GM19238 (cell line): ENCODE results near the gene LLGL2.

Experiments used
- DNase-seq: peaks from one replicate; pipeline ENCODE4 v3.0.0; 2011; ENCODE audit warnings: low spot score; ENCODE audit not compliant: insufficient read length

LLGL2 gene

DNA sequence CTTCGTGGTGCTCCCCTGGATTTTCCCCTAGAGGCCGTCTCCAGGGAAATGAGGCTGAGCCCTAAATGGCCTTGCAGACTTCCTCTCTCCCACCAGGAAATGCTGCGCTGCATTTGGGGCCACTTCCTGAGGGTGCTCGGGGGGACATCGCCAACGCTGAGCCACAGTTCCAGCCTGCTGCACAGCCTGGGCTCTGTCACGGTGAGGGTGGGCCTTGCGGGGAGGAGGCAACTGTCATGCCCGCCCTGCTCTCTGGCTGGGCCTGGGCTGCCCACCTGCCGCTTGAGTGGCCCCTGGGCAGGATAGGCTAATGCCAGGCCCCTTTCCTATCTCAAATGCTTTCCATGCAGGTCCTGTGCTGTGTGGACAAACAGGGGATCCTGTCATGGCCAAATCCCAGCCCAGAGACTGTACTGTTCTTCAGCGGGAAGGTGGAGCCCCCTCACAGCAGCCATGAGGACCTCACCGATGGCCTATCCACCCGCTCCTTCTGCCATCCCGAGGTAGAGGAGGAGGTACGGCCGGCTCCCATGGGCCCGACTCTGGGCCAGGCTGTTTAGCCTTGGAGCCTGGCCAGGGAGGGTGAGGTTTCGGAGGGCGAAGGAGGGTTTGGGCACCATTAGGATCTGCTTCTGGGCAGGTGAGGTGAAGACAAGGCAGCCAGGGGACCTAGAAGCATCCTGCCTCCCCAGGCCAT lies 34.4 kb upstream of the LLGL2 start:
- DNase-seq: no peak

GRCh38 chr17:75491680-75492079 lies 33.8 kb upstream of the LLGL2 start:
- no peak for DNase-seq

DNA sequence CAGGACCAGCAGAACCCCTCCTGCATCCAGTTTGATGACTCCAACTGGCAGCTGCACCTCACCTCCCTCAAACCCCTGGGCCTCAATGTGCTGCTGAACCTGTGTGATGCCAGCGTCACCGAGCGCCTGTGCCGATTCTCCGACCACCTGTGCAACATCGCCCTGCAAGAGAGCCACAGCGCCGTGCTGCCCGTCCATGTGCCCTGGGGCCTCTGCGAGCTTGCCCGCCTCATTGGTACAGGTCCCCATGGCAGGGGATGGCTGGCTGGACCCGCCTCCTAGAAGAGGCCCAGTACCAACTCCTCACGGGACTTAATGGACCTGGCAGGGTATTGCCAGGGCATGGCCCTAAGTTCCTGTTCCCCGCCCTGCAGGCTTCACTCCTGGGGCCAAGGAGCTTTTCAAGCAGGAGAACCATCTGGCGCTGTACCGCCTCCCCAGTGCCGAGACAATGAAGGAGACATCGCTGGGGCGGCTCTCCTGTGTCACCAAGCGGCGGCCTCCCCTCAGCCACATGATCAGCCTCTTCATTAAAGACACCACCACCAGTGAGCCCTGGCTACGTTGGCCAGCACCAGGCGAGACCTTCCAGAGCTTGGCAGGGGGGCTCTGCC lies 32.8 kb upstream of the LLGL2 start:
- DNase-seq: no peak

DNA sequence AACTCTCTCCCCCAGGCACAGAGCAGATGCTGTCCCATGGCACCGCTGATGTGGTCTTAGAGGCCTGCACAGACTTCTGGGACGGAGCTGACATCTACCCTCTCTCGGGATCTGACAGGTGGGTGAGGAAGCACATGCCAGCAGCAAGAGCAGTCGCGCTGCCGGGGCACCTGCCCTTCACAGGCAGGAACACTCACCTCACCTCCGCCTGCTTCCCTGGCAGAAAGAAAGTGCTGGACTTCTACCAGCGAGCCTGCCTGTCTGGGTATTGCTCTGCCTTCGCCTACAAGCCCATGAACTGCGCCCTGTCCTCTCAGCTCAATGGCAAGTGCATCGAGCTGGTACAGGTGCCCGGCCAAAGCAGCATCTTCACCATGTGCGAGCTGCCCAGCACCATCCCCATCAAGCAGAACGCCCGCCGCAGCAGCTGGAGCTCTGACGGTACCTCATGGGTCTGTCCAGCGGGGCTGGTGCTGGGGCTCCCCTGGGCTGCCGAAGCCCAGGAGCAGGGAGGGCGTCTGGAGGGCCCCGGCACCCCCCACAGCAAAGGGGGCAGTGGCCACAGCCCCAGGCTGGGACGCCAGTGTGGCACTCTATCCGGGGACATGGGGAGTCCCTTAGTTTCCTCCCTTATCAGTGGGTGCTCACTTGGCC lies 31.9 kb upstream of the LLGL2 start:
- no peak for DNase-seq

DNA sequence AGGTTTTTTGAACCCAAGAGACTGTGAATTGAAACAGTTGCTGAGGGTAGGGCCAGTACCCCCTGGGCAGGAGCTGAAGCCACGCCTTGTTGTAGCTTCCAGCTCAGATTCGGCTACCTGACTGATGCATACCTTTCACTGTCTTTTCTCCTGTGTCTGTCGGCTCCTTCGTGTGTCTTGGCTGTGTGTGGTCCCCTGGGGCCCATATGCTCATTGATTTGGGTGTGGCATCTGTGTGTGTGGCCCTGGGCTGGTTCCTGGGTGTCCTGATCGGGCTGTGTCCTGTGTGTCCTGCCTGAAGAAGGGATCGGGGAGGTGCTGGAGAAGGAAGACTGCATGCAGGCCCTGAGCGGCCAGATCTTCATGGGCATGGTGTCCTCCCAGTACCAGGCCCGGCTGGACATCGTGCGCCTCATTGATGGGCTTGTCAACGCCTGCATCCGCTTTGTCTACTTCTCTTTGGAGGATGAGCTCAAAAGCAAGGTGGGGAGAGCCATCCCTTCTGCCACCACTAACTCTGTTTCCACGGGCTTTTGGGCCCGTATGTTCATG lies 31.1 kb upstream of the LLGL2 start:
- no peak for DNase-seq

- DNase-seq: no peak
Measured at GRCh38 chr17:75496005-75496404, 29.5 kb upstream of the LLGL2 start.

DNA sequence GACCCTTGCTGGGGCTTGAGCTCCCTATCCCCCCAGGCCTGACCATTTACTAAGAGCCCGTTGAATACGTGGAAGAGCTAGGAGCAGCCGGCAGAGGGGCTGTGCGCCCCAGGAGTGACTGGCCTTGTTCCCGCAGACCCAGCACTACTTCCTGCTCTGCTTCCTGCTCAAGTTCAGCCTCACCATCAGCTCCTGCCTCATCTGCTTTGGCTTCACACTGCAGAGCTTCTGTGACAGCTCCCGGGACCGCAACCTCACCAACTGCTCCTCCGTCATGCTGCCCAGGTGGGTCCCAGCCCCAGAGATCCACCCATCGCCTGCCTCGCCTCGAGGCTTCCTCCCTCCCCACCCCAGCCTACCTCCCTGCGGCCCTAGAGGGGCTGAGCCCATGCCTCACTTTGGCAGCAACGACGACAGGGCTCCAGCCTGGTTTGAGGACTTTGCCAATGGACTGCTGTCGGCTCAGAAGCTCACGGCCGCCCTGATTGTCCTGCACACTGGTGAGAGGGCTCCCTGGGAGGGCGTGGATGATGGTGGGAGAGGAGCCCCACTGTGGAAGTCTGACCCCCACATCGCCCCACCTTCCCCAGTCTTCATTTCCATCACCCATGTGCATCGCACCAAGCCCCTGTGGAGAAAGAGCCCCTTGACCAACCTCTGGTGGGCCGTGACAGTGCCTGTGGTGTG lies 27.3 kb upstream of the LLGL2 start:
- no peak for DNase-seq

GRCh38 chr17:75498726-75499213 lies 26.7 kb upstream of the LLGL2 start:
- DNase-seq: no peak

- no peak for DNase-seq
Measured at GRCh38 chr17:75499313-75500022, 26.0 kb upstream of the LLGL2 start.

GRCh38 chr17:75500419-75501216 lies 24.9 kb upstream of the LLGL2 start:
- DNase-seq: no peak

DNA sequence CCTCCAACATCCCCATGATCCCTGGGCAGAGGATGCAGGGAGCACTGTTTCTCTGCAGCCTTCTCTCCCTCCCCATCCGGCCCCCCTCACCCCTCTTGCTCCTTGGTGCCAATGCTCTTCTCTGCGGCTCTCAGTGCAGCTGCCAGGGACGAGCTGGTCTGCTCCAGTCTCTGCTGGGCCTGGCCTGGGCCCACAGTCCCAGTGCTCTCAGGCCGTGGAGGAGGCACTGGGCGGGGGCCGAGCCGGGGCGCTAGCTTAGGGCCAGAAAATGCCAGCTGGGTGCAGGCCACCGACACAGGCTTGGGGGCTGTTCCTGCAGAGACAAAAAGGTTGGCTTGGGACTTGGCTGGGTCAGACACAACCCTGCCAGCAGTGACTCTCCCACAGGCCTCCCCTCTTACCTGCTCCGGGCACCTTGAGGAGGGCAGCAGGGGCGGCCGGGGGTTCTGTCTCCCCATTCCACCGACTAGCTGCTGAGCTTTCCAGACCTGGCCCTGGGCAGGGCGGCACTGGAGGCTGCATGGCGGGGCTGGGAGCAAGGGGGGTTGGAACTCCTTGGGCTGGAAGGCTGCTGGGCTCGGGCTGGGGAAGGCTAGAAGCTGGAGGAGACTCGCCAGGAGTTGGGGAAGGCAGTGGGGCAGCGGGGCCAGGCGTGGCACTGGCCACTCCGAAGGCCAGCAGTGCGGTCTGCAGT lies 24.0 kb upstream of the LLGL2 start:
- no peak for DNase-seq

DNA sequence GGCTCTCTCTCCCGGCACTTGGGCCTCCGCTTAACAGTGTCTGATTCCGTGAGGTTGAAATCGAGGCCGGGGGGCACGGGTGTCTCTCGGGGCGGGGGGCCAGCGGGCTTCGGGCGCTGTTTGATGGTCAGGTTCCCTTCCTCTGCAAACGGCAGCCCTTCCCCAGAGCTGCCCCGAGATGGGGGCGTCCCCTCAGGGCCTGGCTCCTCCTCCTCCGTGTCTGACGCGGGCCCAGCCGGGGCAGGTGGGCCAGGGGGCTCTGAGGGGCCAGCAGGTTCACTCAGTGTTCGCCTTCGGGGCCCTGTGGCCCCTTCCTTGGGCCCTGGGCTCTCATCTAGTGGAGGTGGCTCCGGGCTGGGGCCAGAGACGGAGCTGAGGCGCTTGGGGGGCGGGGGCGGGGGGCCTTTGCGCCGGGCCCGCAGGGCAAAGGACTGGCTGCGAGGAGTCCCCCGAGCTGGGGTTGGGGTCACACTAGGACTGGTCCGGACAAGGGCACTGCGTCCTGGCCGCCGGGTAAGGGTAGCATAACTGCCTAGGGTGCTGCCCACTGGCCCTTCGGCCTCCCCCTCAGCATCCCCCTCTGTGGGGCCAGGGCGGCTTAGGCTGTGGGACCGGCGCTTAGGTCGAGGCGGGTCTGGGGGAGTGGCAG lies 23.3 kb upstream of the LLGL2 start:
- no peak for DNase-seq

- no peak for DNase-seq
Measured at GRCh38 chr17:75502721-75503329, 22.7 kb upstream of the LLGL2 start.

- DNase-seq: no peak
Measured at GRCh38 chr17:75503337-75503950, 22.1 kb upstream of the LLGL2 start.

GRCh38 chr17:75503976-75504346 lies 21.5 kb upstream of the LLGL2 start:
- no peak for DNase-seq

DNA sequence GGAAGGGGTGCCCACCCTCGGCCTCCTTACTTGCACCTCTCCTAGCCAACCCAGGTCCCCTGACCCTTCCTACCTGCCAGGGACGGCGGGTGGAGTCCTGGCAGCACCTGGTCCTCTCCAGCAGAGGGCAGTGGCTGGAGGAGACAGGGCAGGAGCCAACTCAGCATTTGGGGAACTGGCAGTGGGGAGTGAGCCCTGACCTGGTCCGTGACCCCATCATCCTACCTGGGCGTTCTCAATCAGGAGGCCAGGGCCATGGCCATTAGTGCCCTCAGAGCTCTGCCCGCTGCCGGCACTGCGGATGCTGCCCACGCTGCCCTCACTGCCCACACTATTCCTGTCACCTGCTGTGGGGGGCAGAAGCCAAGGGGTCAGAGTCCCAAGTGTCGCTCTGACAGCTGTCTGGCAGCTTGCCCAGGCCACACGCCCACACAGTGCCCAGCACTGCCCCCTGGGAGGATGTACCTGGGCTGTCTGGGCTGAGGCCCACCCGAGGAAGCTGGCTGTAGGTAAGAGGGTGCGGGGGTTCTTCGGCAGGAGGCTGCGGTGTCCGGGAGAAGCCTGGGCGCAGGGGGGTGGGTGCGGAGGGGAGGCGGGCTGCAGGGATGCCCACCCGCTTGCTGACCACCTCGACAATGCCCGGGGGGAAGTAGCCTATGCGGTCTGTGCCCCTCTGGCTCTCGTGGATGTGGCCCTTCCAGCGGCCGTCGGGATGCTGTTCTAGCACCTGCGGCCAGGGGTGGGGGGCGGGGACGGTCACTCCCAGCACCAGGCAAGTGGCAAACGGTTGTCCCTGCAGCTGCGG lies 20.9 kb upstream of the LLGL2 start:
- peak; percentile 80 for DNase-seq

- no peak for DNase-seq
Measured at GRCh38 chr17:75505152-75505409, 20.4 kb upstream of the LLGL2 start.

DNA sequence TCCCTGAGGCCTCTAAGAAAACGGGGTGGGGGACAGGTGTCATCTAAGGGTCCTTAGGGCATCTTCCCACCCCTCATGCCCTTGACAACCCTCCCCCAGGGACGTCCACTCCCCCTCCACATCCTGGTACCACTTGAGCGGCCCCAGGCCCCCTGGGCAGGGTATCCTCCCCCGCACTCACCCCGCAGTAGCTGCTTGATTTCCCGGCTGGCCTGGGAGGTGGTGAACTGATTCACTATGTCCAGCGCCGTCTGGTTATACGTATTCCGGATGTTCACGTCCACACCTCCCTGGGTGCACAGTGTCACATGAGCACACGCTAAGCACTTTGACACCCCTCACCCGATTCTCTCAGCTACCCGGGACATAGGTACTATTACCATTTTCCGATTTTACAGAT lies 19.9 kb upstream of the LLGL2 start:
- DNase-seq: no peak
